ENCODE results near the gene F8.

GRCh38 chrX:154800478-154801210 is 221.9 kb downstream of the F8 start:
- no peak for TF ChIP-seq CTCF (IDR thresholded peaks at IDR 0.05; ENCODE audit: low read length)
- TF ChIP-seq EZH2 (IDR thresholded peaks at IDR 0.05; ENCODE audit: borderline replicate concordance, low read length): no peak
